PFSK-1 (cell line): Measurements from ENCODE around the gene PBX4.

ENCODE experiments used
- FOXP2 ChIP-seq: optimal IDR thresholded peaks from 2 replicates; pipeline ENCODE3; 2011; ENCODE audit warnings: borderline replicate concordance, control low read depth, inconsistent platforms; ENCODE audit not compliant: insufficient read depth; ENCODE audit errors: extremely low read length, extremely low read depth
- POLR2AphosphoS5 ChIP-seq: IDR thresholded peaks from 2 replicates; pipeline ENCODE4 v1.6.1; 2012; ENCODE audit warnings: low read depth, mild to moderate bottlenecking, control low read depth, low read length, moderate library complexity
- REST ChIP-seq, 2 experiments: IDR thresholded peaks; 2 replicates each; pipeline versions ENCODE4 v1.6.1 to v1.8.0; 2011 to 2012; ENCODE audit warnings: low read depth in 2 of 2, low read length in 2 of 2, control low read depth in 1 of 2, inconsistent platforms in 1 of 2, mild to moderate bottlenecking in 1 of 2, moderate library complexity in 1 of 2; ENCODE audit not compliant: insufficient read depth in 1 of 2
- SIN3A ChIP-seq: IDR thresholded peaks from 2 replicates; pipeline ENCODE4 v1.6.1; 2012; ENCODE audit warnings: mild to moderate bottlenecking, low read length, moderate library complexity, borderline replicate concordance; ENCODE audit not compliant: insufficient read depth
- TAF1 ChIP-seq: IDR thresholded peaks from 2 replicates; pipeline ENCODE4 v1.6.1; 2012; ENCODE audit warnings: low read length, control low read depth, borderline replicate concordance; ENCODE audit not compliant: insufficient read depth

PBX4 gene

GRCh38 chr19:19656451-19657396 is 38.2 kb upstream of the PBX4 start:
- TF ChIP-seq REST (IDR thresholded peaks at IDR 0.05; ENCODE audit: insufficient read depth in 1 of 2, low read depth in 2 of 2, low read length in 2 of 2): no peak
- no peak for TF ChIP-seq TAF1
- TF ChIP-seq FOXP2: no peak
- no peak for TF ChIP-seq SIN3A
- no peak for TF ChIP-seq POLR2AphosphoS5

GRCh38 chr19:19655641-19656343 is 37.3 kb upstream of the PBX4 start:
- TF ChIP-seq FOXP2: no peak

- TF ChIP-seq POLR2AphosphoS5 (no peak), TAF1 (no peak), REST (IDR thresholded peaks at IDR 0.05; ENCODE audit: insufficient read depth in 1 of 2, low read depth in 2 of 2, low read length in 2 of 2) (no peak), FOXP2 (no peak), SIN3A (no peak)
These were observed 36.6 kb upstream of the PBX4 start for GRCh38 chr19:19655051-19655594.

GRCh38 chr19:19654441-19654840 is 36.0 kb upstream of the PBX4 start:
- TF ChIP-seq REST (IDR thresholded peaks at IDR 0.05; ENCODE audit: insufficient read depth in 1 of 2, low read depth in 2 of 2, low read length in 2 of 2) (no peak), SIN3A (no peak), TAF1 (no peak), POLR2AphosphoS5 (no peak), FOXP2 (no peak)

- TF ChIP-seq TAF1: no peak
- TF ChIP-seq SIN3A: no peak
- TF ChIP-seq REST (IDR thresholded peaks at IDR 0.05; ENCODE audit: insufficient read depth in 1 of 2, low read depth in 2 of 2, low read length in 2 of 2): no peak
- TF ChIP-seq FOXP2: no peak
- no peak for TF ChIP-seq POLR2AphosphoS5
These were observed 35.2 kb upstream of the PBX4 start for GRCh38 chr19:19653597-19654147.
